ENCODE measurements around the gene TCEA3.

GRCh38 chr1:23356471-23357137 is 67.9 kb downstream of the TCEA3 start:
- no peak for TF ChIP-seq CTCF (IDR thresholded peaks at IDR 0.05; ENCODE audit: extremely low read depth in 1 of 2, insufficient read depth in 1 of 2, low read depth in 1 of 2, low read length in 2 of 2)
- TF ChIP-seq EZH2 (IDR thresholded peaks at IDR 0.05; ENCODE audit: borderline replicate concordance, low read depth, low read length, severe bottlenecking): no peak
- no peak for TF ChIP-seq POLR2A (IDR thresholded peaks at IDR 0.05; ENCODE audit: low read depth, low read length)
- TF ChIP-seq POLR2AphosphoS5 (IDR thresholded peaks at IDR 0.05; ENCODE audit: insufficient read depth, low read depth, low read length): no peak
- no peak for TF ChIP-seq GATA2 (IDR thresholded peaks at IDR 0.05; ENCODE audit: insufficient read depth, insufficient read length, low read depth, low read length)
- TF ChIP-seq MYC (IDR thresholded peaks at IDR 0.05; ENCODE audit: low read depth, low read length): no peak
- TF ChIP-seq, protein P1, sequence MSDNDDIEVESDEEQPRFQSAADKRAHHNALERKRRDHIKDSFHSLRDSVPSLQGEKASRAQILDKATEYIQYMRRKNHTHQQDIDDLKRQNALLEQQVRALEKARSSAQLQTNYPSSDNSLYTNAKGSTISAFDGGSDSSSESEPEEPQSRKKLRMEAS (IDR thresholded peaks at IDR 0.05; ENCODE audit: insufficient read depth, insufficient read length): no peak
- no peak for TF ChIP-seq JUN (IDR thresholded peaks at IDR 0.05; ENCODE audit: borderline replicate concordance, insufficient read depth, insufficient read length, low read depth)
- TF ChIP-seq FOS (IDR thresholded peaks at IDR 0.05; ENCODE audit: borderline replicate concordance, insufficient read depth, low read length): no peak
